Gastrocnemius medialis (tissue), 4 donors: ENCODE measurements around the gene RPP25L. TPM values are rescaled to one million over a fixed set of nuclear protein-coding genes. Genes with fewer than 3 reads are reported as not detected.

ENCODE experiments used
- ATAC-seq, 2 donors: fragments of 150-250 bp; one replicate each; pipeline ENCODE4 v1.9.1; 2016
- DNase-seq, 2 donors: peaks; one replicate each; pipeline ENCODE4 v3.0.0-alpha.2; 2019
- H3K27ac ChIP-seq, 4 donors: fragments of 200-600 bp; sonication (generic); 1 replicate in 1 of 4; 2 replicates in 3 of 4; pipeline ENCODE4 v1.5.1; 2016 to 2018; ENCODE audit warnings: mild to moderate bottlenecking in 2 of 4, moderate library complexity in 1 of 4
- H3K27me3 ChIP-seq, 3 donors: fragments of 200-600 bp; sonication (generic) in 2 of 3; 1 replicate in 1 of 3; 2 replicates in 2 of 3; pipeline versions ENCODE4 v1.5.1 to v1.6.0; 2016 to 2019; ENCODE audit warnings: mild to moderate bottlenecking in 1 of 3, moderate library complexity in 1 of 3
- H3K36me3 ChIP-seq, 2 donors: fragments of 200-600 bp; sonication (generic) in 1 of 2; one replicate each; pipeline ENCODE4 v1.5.1; 2017 to 2018
- H3K4me1 ChIP-seq, 2 donors: fragments of 200-600 bp; sonication (generic) in 1 of 2; one replicate each; pipeline ENCODE4 v1.5.1; 2016 to 2017; ENCODE audit warnings: mild to moderate bottlenecking in 2 of 2
- H3K4me3 ChIP-seq, 4 donors: fragments of 200-600 bp; sonication (generic) in 3 of 4; 1 replicate in 1 of 4; 2 replicates in 3 of 4; pipeline ENCODE4 v1.5.1; 2016 to 2019; ENCODE audit warnings: mild to moderate bottlenecking in 2 of 4
- H3K9me3 ChIP-seq, 3 donors: fragments of 200-600 bp; sonication (generic) in 2 of 3; 1 replicate in 1 of 3; 2 replicates in 2 of 3; pipeline ENCODE4 v1.5.1; 2016 to 2019
- POLR2A ChIP-seq, 2 donors: fragments of 450-650 bp; IDR thresholded peaks; one replicate each; pipeline ENCODE4 v1.6.1; 2017; ENCODE audit warnings: antibody characterized with exemption in 2 of 2, mild to moderate bottlenecking in 2 of 2, moderate library complexity in 2 of 2
- in situ Hi-C, 4 donors: fragments of 200-750 bp; cut with MboI; loops; one replicate each; pipeline versions ENCODE4 v1.15.0 to v1.8.0; 2017; ENCODE audit warnings: low sequenced_read_pairs in 4 of 4
- intact Hi-C: fragments of 100-400 bp; cut with DNase I; formaldehyde crosslinking; loops from one replicate; pipeline ENCODE4 v1.15.1; 2023; ENCODE audit warnings: low total_unique reads
- total RNA-seq, 4 donors: library from RNA; depleted of rRNA; stranded (reverse); fragments of >200 nt; gene quantifications; one replicate each; pipeline versions ENCODE4 v1.1.0 to v1.2.3, GENCODE V29; 2016
- TF ChIP-seq, protein P1 (sequence below), 5 experiments: fragments of 450-650 bp in 3 of 5; fragments of 200-600 bp in 2 of 5; sonication (generic) in 2 of 5; IDR thresholded peaks in 4 of 5; conservative IDR thresholded peaks in 1 of 5; 1 replicate in 4 of 5; 2 replicates in 1 of 5; pipeline ENCODE4 v1.5.1; 2016 to 2019; ENCODE audit warnings: antibody characterized with exemption in 5 of 5, mild to moderate bottlenecking in 3 of 5, moderate library complexity in 3 of 5

The RPP25L gene
- total RNA-seq, 4 donors from 2014 or later, result 53.7 to 138 (median 97.2) TPM

DNA sequence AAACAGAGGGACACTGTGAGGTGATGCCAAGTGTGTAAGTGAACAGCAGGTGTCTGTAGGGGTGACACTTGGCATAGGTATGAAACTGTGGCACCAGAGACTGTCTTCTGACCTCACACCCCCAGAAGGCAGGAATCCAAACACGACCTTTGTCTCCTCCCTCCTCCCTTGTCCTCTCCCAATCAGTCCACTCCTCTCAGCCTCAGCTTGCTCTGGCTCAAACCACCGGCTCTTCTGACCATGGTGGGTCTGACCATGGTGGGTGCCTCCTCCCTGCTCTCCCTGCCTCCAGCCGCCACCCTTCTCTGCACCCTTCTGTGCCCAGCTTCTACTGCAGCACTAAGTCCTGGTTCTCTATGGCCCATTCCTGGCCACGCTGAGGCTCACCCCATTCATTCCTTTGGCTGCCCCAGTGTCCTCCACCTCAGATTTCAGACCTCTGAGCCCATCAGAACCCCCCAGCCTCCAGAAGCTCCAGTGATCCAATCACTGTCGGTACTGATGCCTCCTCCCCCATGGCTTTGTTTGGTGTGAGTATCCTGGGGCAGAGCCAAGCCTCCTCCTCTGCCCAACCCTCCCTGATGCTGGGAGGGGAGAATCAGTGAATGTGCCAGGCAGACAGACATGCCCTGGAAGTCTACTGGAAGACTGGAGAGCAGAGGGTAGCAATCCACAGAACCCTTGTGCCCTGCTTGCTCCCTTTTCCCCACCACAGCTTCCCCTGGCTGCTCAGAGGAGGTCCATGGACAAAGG is 18.7 kb upstream of the RPP25L start:
- in situ Hi-C loops, result no loop called here
- ATAC-seq (no peak), DNase-seq (no peak)
- H3K4me1 ChIP-seq, result peaks cover 0 to 13% of the 10 kb centered on the region in 2 donors
- TF ChIP-seq POLR2A (IDR thresholded peaks at IDR 0.05), result no peak
- TF ChIP-seq, protein P1, sequence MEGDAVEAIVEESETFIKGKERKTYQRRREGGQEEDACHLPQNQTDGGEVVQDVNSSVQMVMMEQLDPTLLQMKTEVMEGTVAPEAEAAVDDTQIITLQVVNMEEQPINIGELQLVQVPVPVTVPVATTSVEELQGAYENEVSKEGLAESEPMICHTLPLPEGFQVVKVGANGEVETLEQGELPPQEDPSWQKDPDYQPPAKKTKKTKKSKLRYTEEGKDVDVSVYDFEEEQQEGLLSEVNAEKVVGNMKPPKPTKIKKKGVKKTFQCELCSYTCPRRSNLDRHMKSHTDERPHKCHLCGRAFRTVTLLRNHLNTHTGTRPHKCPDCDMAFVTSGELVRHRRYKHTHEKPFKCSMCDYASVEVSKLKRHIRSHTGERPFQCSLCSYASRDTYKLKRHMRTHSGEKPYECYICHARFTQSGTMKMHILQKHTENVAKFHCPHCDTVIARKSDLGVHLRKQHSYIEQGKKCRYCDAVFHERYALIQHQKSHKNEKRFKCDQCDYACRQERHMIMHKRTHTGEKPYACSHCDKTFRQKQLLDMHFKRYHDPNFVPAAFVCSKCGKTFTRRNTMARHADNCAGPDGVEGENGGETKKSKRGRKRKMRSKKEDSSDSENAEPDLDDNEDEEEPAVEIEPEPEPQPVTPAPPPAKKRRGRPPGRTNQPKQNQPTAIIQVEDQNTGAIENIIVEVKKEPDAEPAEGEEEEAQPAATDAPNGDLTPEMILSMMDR (IDR thresholded peaks at IDR 0.05 in 4 of 5, conservative IDR thresholded peaks at IDR 0.05 in 1 of 5), result no peak
- no peak overlapping the region for H3K27ac ChIP-seq
- intact Hi-C loops, result no loop called here
- H3K27me3 ChIP-seq, result peaks cover 33 to 40% (median 40%) of the 10 kb centered on the region in 3 donors
- no peaks in the 10 kb centered on the region for H3K36me3 ChIP-seq
- H3K4me3 ChIP-seq, result no peak overlapping the region
- H3K9me3 ChIP-seq, result no peaks in the 10 kb centered on the region

DNA sequence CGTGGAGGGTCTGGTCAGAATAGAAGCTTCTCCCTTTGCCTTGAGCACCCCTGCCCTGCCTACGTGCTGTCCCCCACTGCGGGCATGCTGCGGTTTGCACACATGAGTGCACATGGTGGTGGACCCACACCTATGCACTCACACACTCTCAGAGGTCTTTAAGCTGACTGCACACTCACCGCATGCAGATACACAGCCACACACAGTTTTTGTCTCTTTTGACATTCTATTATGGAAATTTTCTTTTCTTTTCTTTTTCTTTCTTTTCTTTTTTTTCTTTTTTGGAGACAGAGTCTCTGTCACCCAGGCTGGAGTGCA is 17.6 kb upstream of the RPP25L start:
- H3K27me3 ChIP-seq, result peaks cover 43 to 52% (median 51%) of the 10 kb centered on the region in 3 donors
- no peak overlapping the region for H3K27ac ChIP-seq
- DNase-seq (no peak), ATAC-seq (no peak)
- in situ Hi-C loops (no loop called here), intact Hi-C loops (loop anchor here (1.0 kb wide), 1 partner anchor 17 kb away; the partner anchor contains the start of gene RPP25L)
- peak overlapping the region in 1 of 4 donors; percentile 58 for H3K4me3 ChIP-seq
- H3K36me3 ChIP-seq, result no peaks in the 10 kb centered on the region
- H3K9me3 ChIP-seq, result no peaks in the 10 kb centered on the region
- TF ChIP-seq, protein P1 (IDR thresholded peaks at IDR 0.05 in 4 of 5, conservative IDR thresholded peaks at IDR 0.05 in 1 of 5), result no peak
- TF ChIP-seq POLR2A (IDR thresholded peaks at IDR 0.05), result no peak
- peaks cover 0 to 13% of the 10 kb centered on the region in 2 donors for H3K4me1 ChIP-seq

DNA sequence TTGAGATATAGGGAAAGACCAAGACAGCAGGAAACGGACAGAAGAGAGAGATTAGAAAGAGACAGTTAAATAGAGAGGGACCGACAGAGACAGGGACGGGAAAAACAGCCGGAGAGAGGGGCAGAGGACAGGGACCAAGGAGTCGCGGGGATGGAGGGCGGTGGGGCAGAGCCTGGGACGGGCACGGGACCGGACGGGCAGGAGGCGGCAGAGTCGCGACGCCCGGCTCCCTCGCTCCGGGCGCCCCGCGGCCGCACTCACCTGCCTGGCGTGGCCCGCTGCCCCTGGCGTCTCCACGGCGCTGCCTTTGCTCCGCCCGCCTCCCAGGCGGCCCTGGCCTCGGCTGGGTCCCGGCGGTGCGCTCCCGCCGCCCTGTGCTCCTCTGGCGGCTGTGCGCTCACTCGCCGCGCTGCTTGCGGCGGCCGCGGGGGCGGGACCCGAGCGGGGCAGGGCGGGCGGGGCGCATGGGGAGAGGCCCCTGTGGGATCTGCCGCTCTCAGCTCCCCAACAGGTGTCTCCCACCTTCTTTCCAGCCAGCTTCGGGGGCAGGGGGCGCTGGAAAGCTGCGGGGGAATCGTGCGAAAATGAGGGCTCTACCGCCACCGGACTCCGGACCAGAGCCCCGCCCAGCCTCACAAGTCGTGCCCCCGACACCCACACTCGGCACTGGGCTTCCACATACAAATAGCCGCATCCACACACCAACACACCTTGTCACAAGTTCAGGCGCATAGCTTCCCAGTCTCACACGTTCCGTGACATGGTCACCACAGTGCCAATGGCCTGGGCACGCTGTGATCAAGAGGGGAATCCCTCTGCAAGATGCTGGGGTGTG is 17.0 kb upstream of the RPP25L start, which contains the start of gene ARID3C:
ARID3C (minus strand) TSS at position 411 of the 835 bp plus-strand sequence. CDS start 1,052 bp downstream, outside the sequence.
- H3K27me3 ChIP-seq, result peaks cover 49 to 57% (median 57%) of the 10 kb centered on the region in 3 donors
- in situ Hi-C loops (no loop called here), intact Hi-C loops (loop anchor here (1.0 kb wide), 1 partner anchor 17 kb away; the partner anchor contains the start of gene RPP25L)
- peak within 1 kb of the TSS; percentile 37 to 58 (median 48) for H3K4me3 ChIP-seq
- TF ChIP-seq, protein P1 (IDR thresholded peaks at IDR 0.05 in 4 of 5, conservative IDR thresholded peaks at IDR 0.05 in 1 of 5), result no peak
- no peak for TF ChIP-seq POLR2A (IDR thresholded peaks at IDR 0.05)
- DNase-seq (no peak), ATAC-seq (peak; percentile 34 to 48)
- no peaks in the 10 kb centered on the region for H3K36me3 ChIP-seq
- peaks cover 0 to 13% of the 10 kb centered on the region in 2 donors for H3K4me1 ChIP-seq
- H3K27ac ChIP-seq, result no peak within 1 kb of the TSS
- no peaks in the 10 kb centered on the region for H3K9me3 ChIP-seq

DNA sequence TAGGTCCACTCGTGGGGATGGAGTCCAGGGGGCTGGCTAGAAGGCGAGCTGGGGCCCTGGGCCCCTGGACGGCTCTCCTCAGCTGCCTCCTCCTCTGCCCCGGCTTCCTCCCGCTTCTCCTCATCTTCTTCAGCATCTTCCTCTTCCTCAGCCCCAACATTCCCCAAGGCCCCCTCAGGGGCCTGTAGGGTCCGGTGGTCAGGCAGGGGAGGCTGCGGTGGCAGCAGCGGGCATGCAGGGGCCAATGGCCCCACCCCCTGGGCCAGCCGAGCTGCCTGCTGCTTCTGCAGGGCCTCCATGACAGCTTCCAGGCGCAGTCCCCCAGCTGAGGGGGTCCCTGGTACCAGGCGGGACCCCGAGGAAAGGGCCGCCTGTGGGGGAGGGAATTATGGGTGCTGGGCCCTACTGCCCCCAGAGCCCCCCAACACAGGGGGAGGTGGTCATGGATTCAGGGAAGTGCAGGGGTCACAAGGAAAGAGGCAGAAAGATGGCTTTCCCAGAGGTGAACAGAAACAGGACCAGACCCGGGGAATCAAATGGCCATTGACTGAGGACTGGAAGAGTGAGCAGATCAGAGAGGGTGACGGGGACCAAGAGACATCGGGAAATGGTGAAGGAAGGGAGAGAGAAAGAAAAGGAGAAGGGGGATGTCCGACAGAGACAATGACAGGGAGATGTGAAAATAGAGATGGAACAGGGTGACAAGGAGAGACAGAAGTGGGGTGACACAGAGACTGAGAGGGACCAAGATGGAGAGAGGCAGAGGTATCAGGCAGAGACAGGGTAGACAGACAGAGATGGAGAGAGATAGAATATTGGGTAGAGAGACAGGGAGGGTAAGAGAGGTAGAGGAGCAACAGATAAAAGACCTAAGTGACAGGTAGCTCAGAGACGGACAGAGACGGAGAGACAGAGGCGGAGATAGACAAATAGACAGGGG is 16.1 kb upstream of the RPP25L start:
- Histone ChIP-seq H3K4me1 (peaks cover 0 to 13% of the 10 kb centered on the region in 2 donors), H3K9me3 (no peaks in the 10 kb centered on the region), H3K27me3 (peaks cover 58 to 66% (median 66%) of the 10 kb centered on the region in 3 donors), H3K4me3 (peak overlapping the region; percentile 37 to 58 (median 48)), H3K27ac (no peak overlapping the region), H3K36me3 (no peaks in the 10 kb centered on the region)
- in situ Hi-C loops (no loop called here), intact Hi-C loops (no loop called here)
- ATAC-seq (no peak), DNase-seq (no peak)
- TF ChIP-seq POLR2A (IDR thresholded peaks at IDR 0.05), result no peak
